Activated gamma-delta T cell (primary cell): Measurements from ENCODE around the gene GALNT10.
A peak's percentile ranks its signal among the peaks of the same experiment; 100 is the strongest.

Experiments
- DNase-seq: peaks from one replicate; lab custom pipeline; 2025; lab: John Stamatoyannopoulos, UW

Gene GALNT10

DNA sequence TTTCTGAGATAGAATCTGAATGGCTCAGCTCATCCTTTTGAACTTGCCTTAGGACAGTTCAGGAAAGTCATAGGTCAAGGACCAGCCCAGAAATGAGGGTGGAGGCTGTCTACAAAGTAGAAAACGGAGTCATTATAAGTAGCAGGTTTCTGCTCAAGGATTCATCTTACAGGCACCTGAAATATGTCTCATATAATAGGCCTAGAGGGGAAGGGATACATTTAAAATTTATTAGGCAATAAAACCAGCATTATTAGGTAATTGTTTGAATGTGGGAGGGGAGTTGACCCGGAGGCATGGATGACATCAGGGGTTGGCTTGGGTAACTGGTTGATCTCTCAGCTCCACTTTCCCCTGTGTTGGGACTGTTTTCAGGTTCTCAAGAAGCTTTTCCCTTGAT is 11.9 kb upstream of the GALNT10 start:
- DNase-seq, result no peak

- DNase-seq, result no peak
These were observed 10.5 kb upstream of the GALNT10 start for GRCh38 chr5:154179846-154180710.

DNA sequence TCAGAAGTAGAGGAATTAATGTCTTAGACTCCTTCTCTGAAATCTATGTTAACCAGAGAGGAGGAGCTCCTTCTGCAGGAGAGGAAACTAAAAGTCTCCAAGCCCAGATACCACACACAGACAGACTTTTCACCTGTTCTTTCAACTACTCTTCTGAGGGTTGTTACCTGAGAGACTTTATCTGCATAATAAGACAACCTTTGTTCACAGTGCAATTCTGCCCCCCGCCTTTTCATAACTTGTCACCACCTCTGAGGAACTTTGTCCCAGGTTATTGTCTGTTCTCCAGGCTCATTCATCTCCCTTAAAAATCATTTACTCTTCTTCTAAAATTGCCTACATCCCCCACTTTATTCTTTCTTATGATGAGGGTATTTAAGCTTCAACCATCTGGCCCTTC is 9.4 kb upstream of the GALNT10 start:
- DNase-seq, result no peak

GRCh38 chr5:154189256-154189818 is 1.2 kb upstream of the GALNT10 start:
- no peak for DNase-seq

DNA sequence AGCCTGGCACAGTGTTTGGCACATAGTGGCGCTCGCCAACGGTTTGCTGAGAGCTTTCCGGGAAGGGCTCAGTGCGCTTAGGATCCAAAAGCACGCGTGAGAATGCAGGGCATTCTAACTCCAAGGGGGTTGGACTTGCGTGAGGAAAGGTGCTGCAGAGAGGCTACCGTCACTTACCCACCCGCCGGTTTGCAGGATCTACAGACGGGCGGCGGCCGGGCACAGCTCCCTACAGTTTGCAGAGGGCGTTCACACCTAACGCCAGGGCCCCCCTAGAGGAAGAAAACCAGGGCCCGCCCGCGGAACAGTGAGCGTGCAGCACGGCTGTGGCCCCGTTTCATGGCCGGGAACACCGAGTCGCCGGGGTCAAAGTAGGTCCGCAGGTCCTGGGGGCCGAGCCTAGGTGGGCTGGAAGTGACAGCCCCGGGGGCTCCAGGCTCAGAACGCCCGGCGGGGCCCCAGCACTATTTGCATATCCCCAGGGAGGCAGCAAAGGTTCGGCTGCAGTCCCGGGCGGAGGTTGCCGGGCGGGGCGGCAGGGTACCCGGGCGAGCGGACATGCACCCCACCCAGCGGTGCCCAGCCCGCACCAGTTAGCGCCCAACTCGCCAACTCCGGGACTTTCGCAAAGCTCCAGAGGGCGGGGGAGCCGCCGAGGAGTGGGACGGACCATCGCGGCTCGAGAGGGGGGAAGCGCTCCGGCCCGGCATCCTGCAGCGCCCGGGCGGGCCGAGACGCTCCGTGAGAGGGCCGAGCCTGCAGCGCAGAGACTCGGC is 526 bp upstream of the GALNT10 start:
- peak; percentile 69 for DNase-seq

GRCh38 chr5:154191467-154192261 is 1.1 kb downstream of the GALNT10 start:
- DNase-seq, result no peak

- no peak for DNase-seq
These were observed 2.8 kb downstream of the GALNT10 start for GRCh38 chr5:154193283-154193682.

- no peak for DNase-seq
These were observed 3.2 kb downstream of the GALNT10 start for GRCh38 chr5:154193701-154194121.

DNA sequence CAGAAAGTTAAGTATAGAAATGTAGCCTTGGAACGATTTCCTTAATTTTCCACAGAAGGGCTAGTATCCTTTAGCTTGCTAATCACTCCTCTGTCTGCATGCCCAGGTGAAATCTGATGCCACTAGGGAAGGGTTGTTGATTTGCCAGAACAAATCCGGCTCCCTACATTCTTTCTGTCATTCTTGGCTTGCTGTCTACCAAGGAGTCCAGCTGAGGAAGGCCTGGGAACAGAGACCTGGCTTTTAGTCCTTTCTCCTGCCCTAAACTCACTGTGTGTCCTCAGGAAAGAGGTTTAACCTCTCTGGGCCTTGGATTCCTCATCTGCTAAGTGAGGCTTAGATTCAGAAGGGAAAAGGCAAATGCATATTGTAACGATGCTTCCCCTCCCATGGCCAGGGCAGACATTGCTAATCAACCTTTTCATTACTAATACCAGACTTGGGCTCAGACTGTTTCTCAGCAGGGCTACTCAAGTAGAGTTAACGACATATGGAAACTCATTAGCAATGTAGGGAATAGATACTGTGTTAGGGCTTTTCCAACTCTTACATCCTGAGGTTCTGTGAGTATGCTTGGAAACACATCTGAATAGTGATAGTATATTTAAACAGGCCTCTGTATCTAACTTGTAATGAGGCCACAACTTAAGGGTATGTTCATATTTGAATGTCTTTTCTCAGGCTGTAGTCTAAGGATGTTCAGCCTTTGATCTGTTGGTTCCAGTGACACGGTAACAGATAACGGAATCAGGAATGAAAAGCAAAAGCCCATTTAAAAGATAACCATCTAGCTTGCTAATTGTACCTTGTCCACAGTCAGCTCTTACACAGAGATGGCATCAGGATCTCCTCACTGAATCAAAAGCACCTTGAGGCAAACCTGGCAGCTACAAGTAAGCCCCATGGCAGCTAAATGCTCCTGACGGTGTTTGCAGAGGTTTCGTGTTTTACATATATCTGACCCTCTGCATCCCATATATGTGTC is 4.1 kb downstream of the GALNT10 start:
- DNase-seq, result no peak

GRCh38 chr5:154196281-154196680 is 5.7 kb downstream of the GALNT10 start:
- no peak for DNase-seq

GRCh38 chr5:154196955-154197652 is 6.6 kb downstream of the GALNT10 start:
- DNase-seq, result no peak

DNA sequence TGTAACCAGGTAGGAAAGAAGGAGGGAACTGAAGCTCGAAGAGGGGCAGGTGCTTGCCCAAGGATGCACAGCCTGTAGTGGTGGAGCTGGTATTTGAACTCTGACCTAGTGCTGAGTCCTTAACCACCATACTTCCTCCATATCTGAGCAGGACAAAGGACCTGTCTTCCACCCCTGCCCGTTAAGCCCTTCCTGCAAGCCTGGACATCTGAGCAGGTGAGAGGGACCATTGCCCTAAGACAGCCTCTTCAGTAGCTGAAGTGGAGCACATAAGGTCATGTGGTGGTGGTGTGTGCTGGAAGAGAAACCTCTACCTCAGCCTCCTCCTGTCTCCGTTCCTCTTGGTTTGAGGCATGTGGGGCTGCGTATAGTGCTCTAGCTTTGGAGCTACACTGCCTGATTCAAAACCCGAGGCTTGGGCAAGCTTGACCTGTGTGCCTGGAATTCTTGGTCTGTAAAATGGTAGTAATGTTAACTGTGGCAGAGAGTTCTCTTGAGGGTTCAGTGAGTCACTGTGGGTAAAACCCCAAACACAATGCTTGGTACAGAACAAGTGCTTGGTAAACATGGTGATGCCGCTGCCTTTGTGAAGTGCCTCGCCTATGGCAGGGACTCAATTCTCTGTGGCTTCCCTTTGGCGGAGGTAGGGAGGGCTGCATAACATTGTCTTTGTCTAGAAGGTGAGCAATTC is 7.4 kb downstream of the GALNT10 start:
- no peak for DNase-seq

DNA sequence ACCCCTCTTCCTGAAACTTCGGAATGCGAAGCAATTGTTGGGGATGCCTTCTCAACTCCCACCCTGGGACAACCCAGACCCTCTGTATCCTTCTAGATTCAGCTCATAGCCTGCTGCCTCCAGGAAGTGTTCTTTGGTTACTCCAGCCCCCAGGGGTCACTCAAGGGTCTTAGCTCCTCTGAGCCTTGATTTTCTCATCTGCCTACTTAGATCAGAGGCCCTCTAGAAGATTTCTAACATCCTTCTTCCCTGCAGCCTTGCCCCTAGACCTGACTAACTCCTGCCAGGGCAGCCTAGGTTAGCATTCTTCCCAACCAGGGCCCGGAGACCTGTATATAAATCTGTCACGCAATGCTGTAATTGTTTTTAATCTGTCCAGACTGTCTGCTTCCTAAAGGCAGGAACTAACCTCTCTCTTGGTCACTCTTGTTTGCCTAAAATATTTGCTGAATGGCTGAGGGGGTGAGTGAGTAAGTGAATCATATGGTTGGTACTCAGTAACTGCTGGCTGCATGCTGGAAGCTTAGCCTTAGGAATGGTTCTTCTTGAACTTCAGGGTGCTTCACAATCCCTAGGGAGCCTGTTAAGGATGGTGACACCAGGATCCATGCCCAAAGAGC is 8.2 kb downstream of the GALNT10 start:
- no peak for DNase-seq

- no peak for DNase-seq
These were observed 8.7 kb downstream of the GALNT10 start for GRCh38 chr5:154199263-154199662.

DNA sequence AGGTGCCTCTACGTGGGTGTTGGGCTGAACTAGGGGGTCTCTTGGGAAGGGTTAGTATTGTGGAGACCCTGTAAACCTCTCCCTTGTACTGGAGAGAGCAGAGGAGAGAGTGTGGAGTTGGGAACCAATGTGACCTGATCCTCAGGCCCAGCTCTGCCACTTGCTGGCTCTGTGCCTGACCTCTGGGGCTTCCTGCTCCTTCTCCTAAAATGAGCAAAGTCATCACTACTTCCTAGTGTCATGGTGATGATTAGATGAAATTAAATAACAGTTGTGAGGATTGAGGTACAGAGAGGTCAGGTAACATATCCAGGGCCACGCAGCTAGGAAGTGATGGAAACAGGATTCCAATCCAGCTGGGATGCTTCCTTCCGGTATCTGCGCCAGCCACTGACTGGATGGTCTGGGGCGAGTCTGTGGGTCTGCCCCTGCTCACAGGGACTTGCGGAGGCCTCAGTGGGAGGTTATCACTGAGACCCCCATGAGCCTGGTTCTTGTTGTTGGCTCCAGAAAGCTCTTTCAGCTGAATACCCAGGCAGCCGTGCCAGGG is 9.2 kb downstream of the GALNT10 start:
- no peak for DNase-seq

- DNase-seq, result no peak
These were observed 9.7 kb downstream of the GALNT10 start for GRCh38 chr5:154200221-154200620.

GRCh38 chr5:154201108-154201769 is 10.7 kb downstream of the GALNT10 start:
- no peak for DNase-seq
